ENCODE results near the gene POFUT2.
A peak's percentile ranks its signal among the peaks of the same experiment; 100 is the strongest.

- TF ChIP-seq EP300 (IDR thresholded peaks at IDR 0.05) (no peak), CTCF (IDR thresholded peaks at IDR 0.05) (peak; percentile 57; the same call in 2 of the 3 replicates), POLR2A (IDR thresholded peaks at IDR 0.05; ENCODE audit: low read length) (no peak), BHLHE40 (IDR thresholded peaks at IDR 0.05; ENCODE audit: low read depth, low read length) (no peak), SMC3 (IDR thresholded peaks at IDR 0.05) (peak; percentile 48), EHMT2 (IDR thresholded peaks at IDR 0.05; ENCODE audit: low read depth) (no peak), CBX8 (IDR thresholded peaks at IDR 0.05) (no peak), JUN (IDR thresholded peaks at IDR 0.05) (no peak), RNF2 (IDR thresholded peaks at IDR 0.05; ENCODE audit: borderline replicate concordance, low read depth) (no peak), JUNB (IDR thresholded peaks at IDR 0.05) (no peak), NFE2L2 (conservative IDR thresholded peaks at IDR 0.05; ENCODE audit: low read length) (no peak), REST (IDR thresholded peaks at IDR 0.05) (no peak), ZFP36 (IDR thresholded peaks at IDR 0.05; ENCODE audit: borderline replicate concordance, partially characterized antibody) (no peak)
Observed at GRCh38 chr21:45309069-45309986, 21.6 kb upstream of the POFUT2 start.
